KMS-11 (cell line): ENCODE results near the gene NPSR1.
A peak's percentile ranks its signal among the peaks of the same experiment; 100 is the strongest.

Experiments
- H2AFZ ChIP-seq: fragments of 200-600 bp; sonication (generic); 2 replicates; pipeline ENCODE4 v1.6.1; 2016; ENCODE audit warnings: antibody characterized with exemption, mixed run types, low read depth
- H3K27ac ChIP-seq: fragments of 200-600 bp; sonication (generic); 2 replicates; pipeline ENCODE4 v1.6.1; 2016; ENCODE audit warnings: mild to moderate bottlenecking, mixed run types
- H3K27me3 ChIP-seq: fragments of 200-600 bp; sonication (generic); 2 replicates; pipeline ENCODE4 v1.6.1; 2017; ENCODE audit warnings: mild to moderate bottlenecking, low read depth, mixed run types, moderate library complexity; ENCODE audit not compliant: insufficient read depth
- H3K36me3 ChIP-seq: fragments of 200-600 bp; sonication (generic); 2 replicates; pipeline ENCODE4 v1.6.1; 2017; ENCODE audit warnings: mild to moderate bottlenecking, mixed run types; ENCODE audit not compliant: insufficient read depth
- H3K4me1 ChIP-seq: fragments of 200-600 bp; sonication (generic); 2 replicates; pipeline ENCODE4 v1.6.1; 2016; ENCODE audit warnings: mild to moderate bottlenecking, low read depth, mixed run types; ENCODE audit not compliant: poor library complexity, severe bottlenecking
- H3K4me2 ChIP-seq: fragments of 200-600 bp; sonication (generic); 2 replicates; pipeline ENCODE4 v1.7.0; 2016; ENCODE audit warnings: mild to moderate bottlenecking, mixed run types
- H3K4me3 ChIP-seq: fragments of 200-600 bp; sonication (generic); IDR thresholded peaks from 2 replicates; pipeline ENCODE4 v1.6.1; 2017; ENCODE audit warnings: low read depth, low read length, mixed read lengths; ENCODE audit not compliant: insufficient read depth
- H3K79me2 ChIP-seq: fragments of 200-600 bp; sonication (generic); 2 replicates; pipeline ENCODE4 v1.6.1; 2016; ENCODE audit warnings: low read depth, mixed run types; ENCODE audit not compliant: insufficient read depth
- H3K9ac ChIP-seq: fragments of 200-600 bp; sonication (generic); 2 replicates; pipeline ENCODE4 v1.6.1; 2016; ENCODE audit warnings: mild to moderate bottlenecking, mixed run types
- H4K20me1 ChIP-seq: fragments of 200-600 bp; sonication (generic); 2 replicates; pipeline ENCODE4 v1.6.1; 2016; ENCODE audit warnings: mild to moderate bottlenecking, mixed run types; ENCODE audit not compliant: insufficient read depth
- CTCF ChIP-seq: fragments of 200-600 bp; sonication (generic); conservative IDR thresholded peaks from 2 replicates; pipeline ENCODE4 v1.6.1; 2017; ENCODE audit warnings: low read depth, mild to moderate bottlenecking, antibody characterized with exemption, low read length, moderate library complexity, mixed read lengths

Gene NPSR1

GRCh38 chr7:34750636-34751035 lies 92.6 kb downstream of the NPSR1 start:
- peak overlapping the region; percentile 45; the same call in 1 of the 2 replicates for H2AFZ ChIP-seq
- no peaks in the 10 kb centered on the region for H3K36me3 ChIP-seq
- no peaks in the 10 kb centered on the region for H3K79me2 ChIP-seq
- no peak overlapping the region for H3K9ac ChIP-seq
- no peak overlapping the region for H3K4me3 ChIP-seq
- H3K27ac ChIP-seq = peak overlapping the region; percentile 89
- no peak for TF ChIP-seq CTCF
- H3K27me3 ChIP-seq = no peaks in the 10 kb centered on the region
- H3K4me1 ChIP-seq = peaks cover 100% of the 10 kb centered on the region
- no peaks in the 10 kb centered on the region for H4K20me1 ChIP-seq
- H3K4me2 ChIP-seq = peak overlapping the region; percentile 97; the same call in 1 of the 2 replicates

- no peaks in the 10 kb centered on the region for H3K36me3 ChIP-seq
- H3K27ac ChIP-seq = peak overlapping the region; percentile 69; the same call in 1 of the 2 replicates
- H4K20me1 ChIP-seq = no peaks in the 10 kb centered on the region
- no peak overlapping the region for H3K4me3 ChIP-seq
- H3K79me2 ChIP-seq = no peaks in the 10 kb centered on the region
- TF ChIP-seq CTCF = no peak
- H2AFZ ChIP-seq = 0 out of 2 replicates have a peak overlapping the region, but pooled peaks have one; percentile 11
- no peaks in the 10 kb centered on the region for H3K27me3 ChIP-seq
- peak overlapping the region; percentile 53 for H3K4me2 ChIP-seq
- H3K9ac ChIP-seq = no peak overlapping the region; the same call in 1 of the 2 replicates
- H3K4me1 ChIP-seq = peaks cover 100% of the 10 kb centered on the region
These were observed 94.0 kb downstream of the NPSR1 start for GRCh38 chr7:34751725-34752643.

- H3K36me3 ChIP-seq = no peaks in the 10 kb centered on the region
- no peak for TF ChIP-seq CTCF
- peak overlapping the region; percentile 69; the same call in 1 of the 2 replicates for H3K27ac ChIP-seq
- no peaks in the 10 kb centered on the region for H3K27me3 ChIP-seq
- H3K4me2 ChIP-seq = peak overlapping the region; percentile 53
- no peaks in the 10 kb centered on the region for H3K79me2 ChIP-seq
- H3K4me3 ChIP-seq = no peak overlapping the region
- H3K4me1 ChIP-seq = peaks cover 100% of the 10 kb centered on the region
- H4K20me1 ChIP-seq = no peaks in the 10 kb centered on the region
- H2AFZ ChIP-seq = peak overlapping the region; percentile 11; the same call in 1 of the 2 replicates
- no peak overlapping the region for H3K9ac ChIP-seq
These were observed 94.9 kb downstream of the NPSR1 start for GRCh38 chr7:34752929-34753328.

GRCh38 chr7:34755008-34755407 lies 97.0 kb downstream of the NPSR1 start:
- H3K4me3 ChIP-seq = no peak overlapping the region
- peaks cover 100% of the 10 kb centered on the region for H3K4me1 ChIP-seq
- H3K27ac ChIP-seq = peak overlapping the region; percentile 69
- no peak overlapping the region for H2AFZ ChIP-seq
- peak overlapping the region; percentile 43; the same call in 1 of the 2 replicates for H3K9ac ChIP-seq
- peak overlapping the region; percentile 96 for H3K4me2 ChIP-seq
- TF ChIP-seq CTCF = no peak
- H3K36me3 ChIP-seq = no peaks in the 10 kb centered on the region
- no peaks in the 10 kb centered on the region for H3K79me2 ChIP-seq
- H3K27me3 ChIP-seq = no peaks in the 10 kb centered on the region
- H4K20me1 ChIP-seq = no peaks in the 10 kb centered on the region
